GM19324 (cell line): Measurements from ENCODE around the gene VPS52.
A peak's percentile ranks its signal among the peaks of the same experiment; 100 is the strongest.
"Not testable (repeated sequence)": the region's sequence is repeated elsewhere in the genome, so short reads cannot be mapped to it uniquely, and the experiment has no call there.

Experiments used
- ATAC-seq: cut with Tn5 transposase; IDR thresholded peaks from one replicate; pipeline ENCODE4 v1.9.1; 2021; ENCODE audit warnings: mild to moderate bottlenecking, moderate library complexity; ENCODE audit not compliant: unreplicated experiment, low FRiP score

Gene VPS52

GRCh38 chr6:33280539-33280938 lies 8.9 kb upstream of the VPS52 start:
- ATAC-seq, result no peak

DNA sequence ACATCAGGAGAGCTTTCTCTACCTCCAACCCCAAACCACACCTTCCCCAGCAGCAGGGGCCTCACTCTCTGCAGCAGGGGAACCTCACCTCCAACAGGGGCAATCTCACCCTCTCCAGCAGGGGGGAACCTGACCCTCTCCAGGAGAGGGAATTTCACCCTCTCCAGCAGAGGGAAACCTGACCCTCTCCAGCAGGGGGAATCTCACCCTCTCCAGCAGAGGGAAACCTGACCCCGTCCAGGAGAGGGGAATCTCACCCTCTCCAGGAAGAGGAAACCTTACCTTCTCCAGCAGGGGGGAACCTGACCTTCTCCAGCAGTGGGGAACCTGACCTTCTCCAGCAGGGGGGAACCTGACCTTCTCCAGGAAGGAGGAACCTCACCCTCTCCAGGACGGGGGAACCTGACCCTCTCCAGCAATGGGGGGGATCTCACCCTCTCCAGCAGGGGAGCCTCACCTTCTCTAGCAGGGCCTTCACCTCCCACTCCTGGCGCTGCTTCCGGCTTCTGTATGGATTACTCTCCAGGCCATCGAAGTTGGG lies 8.4 kb upstream of the VPS52 start:
- no peak for ATAC-seq

DNA sequence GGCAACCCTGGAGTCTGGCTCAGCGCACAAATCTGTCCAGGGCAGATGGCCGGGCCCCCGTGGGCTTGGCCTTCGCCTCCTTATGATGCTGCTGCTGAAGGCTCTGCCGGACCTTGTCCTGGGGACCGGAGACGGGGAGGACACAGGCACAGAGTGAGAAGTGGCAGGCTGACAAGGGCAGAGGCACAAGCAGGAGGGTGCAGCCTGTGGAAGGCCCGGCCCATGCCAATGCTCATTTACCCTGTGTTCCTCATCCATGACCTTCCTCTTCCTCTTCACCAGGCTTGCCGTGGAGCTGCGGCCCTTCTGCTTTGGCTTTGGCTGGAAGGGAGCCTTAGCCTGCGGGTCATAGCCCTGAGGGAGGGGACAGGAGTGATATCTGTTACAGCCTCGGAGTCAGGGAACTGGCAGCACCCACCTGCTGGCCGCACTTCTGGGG lies 7.6 kb upstream of the VPS52 start:
- no peak for ATAC-seq

DNA sequence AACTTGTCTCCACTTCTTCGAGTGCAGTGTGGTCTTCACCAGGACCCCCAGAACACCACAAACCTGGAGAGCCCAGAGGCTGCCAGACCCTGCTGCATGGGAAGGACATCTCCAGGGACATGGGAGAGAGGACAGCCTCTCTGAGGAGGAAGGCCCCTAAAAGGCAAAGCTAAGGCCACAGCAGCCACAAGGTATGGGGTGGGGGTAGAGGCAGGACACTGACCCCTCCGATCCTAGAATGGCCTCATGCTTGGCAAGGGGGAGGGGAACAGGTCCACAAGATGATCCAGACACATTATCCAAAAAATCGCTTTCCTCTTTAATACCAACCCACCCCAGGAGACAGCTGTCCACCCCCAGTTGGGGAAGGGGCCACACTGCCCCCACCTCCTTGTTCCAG lies 7.1 kb upstream of the VPS52 start:
- ATAC-seq, result no peak

GRCh38 chr6:33278392-33278741 lies 6.7 kb upstream of the VPS52 start:
- no peak for ATAC-seq

GRCh38 chr6:33277663-33278391 lies 6.2 kb upstream of the VPS52 start:
- no peak for ATAC-seq

DNA sequence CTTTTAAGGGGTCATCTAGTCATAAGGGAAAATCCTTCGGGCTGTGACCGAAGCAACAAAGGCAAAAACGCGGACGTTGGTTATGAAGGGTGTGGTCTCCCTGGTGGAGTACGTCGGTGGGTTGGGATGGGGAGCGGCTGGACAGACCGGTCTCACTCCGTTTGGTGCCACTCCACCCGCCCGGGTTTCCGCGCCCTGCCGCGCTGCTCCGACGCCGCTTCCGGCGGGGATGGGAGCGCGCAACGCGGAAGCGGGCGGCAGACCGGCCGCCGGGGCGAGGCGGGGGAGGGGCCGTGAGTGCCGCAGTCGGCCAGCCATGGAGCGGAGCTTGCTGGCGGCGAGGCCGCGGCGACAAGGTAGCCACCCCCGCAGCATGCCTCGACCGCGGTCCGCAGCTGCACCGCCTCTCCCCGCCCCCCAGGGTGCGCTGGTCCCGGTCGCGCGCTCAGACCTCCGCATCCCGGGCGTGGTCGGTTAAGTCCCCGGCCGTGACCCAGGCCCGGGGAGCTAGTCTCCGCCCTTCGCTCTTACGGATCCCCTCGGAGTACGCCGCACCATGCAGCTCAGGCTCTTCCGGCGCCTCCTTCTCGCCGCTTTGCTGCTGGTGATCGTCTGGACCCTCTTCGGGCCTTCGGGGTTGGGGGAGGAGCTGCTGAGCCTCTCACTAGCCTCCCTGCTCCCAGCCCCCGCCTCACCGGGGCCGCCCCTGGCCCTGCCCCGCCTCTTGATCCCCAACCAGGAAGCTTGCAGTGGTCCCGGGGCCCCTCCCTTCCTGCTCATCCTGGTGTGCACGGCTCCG lies 5.4 kb upstream of the VPS52 start, which contains the start of gene B3GALT4:
B3GALT4 (plus strand) TSS at position 260 of the 799 bp plus-strand sequence; CDS start at position 557, 297 bp downstream.
- ATAC-seq, result peak; percentile 58

- no peak for ATAC-seq
Measured at GRCh38 chr6:33276581-33276863, 4.8 kb upstream of the VPS52 start.

DNA sequence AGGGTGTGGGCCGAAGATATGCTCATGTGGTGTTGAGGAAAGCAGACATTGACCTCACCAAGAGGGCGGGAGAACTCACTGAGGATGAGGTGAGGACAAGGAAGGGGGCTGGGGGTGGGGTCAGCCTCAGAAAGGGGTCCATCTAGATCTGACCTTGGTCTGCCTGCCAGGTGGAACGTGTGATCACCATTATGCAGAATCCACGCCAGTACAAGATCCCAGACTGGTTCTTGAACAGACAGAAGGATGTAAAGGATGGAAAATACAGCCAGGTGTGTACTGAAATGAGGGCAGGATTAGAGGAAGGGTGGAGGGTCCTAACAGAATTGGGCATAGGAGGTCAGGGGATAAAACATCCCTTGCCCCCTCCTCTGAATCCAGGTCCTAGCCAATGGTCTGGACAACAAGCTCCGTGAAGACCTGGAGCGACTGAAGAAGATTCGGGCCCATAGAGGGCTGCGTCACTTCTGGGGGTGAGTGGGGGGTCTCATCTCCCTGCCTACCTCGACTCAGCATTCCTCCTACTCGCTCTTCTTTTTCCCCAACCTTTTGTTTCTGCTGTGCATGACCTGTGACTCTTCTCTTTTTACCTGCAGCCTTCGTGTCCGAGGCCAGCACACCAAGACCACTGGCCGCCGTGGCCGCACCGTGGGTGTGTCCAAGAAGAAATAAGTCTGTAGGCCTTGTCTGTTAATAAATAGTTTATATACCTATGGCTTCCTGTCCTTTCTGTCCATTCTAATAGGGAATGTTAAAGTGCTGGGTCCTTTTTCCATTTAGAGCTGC lies 4.3 kb upstream of the VPS52 start:
- not testable (repeated sequence) for ATAC-seq

DNA sequence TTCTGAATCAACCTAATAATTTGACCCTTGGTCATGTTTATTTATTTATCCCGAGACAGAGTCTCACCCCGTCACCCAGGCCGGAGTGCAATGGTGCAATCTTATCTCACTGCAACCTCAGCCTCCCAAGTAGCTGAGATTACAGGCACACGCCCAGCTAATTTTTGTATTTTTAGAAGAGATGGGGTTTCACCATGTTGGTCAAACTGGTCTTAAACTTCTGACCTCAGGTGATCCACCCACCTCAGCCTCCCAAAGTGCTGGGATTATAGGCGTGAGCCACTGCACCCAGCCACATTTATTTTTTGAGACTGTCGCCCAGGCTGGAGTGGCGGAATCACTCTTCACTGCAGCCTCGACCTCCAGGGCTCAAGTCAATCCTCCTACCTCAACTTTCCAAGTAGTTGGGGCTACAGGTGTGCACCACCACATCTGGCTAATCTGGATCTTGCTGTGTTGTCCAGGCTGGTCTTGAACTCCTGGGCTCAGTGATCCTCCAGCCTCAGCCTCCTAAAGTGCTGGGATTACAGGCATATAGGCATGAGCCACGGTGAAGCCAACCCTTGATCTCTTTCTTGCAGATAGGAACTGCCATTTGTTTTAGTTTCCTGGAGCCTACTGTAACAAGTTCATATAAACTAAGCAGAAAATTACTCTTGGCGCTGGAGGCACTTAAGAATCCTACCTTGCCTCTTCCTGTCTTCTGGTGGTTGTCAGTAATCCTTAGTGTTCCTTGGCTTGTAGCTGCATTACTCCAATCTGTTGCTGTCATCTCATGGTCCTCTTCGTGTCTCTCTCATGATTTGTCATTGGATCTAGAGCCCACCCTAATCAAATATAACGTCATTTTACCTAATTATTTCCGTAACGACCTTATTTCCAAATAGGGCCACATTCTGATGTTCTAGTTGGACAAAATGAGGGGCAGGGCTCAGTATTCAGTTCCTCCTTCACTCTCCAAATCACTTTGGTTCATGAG lies 2.5 kb upstream of the VPS52 start:
- ATAC-seq, result no peak

GRCh38 chr6:33273129-33273923 lies 1.6 kb upstream of the VPS52 start:
- ATAC-seq, result no peak

- no peak for ATAC-seq
Measured at GRCh38 chr6:33272275-33273128, 826 bp upstream of the VPS52 start.

DNA sequence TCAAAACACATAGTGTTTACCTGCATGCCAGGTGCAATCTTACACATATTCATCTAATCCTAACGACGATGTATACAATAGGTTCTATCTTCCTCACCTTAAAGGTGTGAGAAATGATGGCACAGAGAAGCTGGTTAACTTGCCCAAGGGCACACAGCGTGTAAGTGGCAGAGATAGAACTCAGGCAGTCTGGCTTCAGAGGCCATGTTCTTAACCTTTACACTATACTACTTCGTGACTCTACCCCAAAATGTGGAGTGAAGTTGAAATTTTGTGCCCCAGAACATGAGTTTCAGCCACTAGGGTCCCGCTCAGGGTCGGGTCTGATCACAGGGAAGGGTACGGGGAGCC lies 584 bp downstream of the VPS52 start:
- no peak for ATAC-seq

- no peak for ATAC-seq
Measured at GRCh38 chr6:33264015-33264414, 7.7 kb downstream of the VPS52 start.

DNA sequence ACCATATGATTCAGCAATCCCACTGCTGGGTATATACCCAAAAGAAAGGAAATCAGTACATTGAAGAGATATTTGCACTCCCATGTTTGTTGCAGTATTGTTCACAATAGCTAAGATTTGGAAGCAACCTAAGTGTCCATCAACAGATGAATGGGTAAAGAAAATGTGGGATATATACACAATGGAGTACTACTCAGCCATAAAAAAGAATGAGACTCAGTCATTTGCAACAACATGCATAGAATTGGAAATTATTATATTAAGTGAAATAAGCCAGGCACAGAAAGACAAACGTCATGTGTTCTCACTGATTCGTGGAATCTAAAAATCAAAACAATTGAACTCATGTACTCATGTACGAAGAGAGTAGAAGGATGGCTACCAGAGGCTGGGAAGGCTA lies 9.2 kb downstream of the VPS52 start:
- ATAC-seq, result not testable (repeated sequence)

DNA sequence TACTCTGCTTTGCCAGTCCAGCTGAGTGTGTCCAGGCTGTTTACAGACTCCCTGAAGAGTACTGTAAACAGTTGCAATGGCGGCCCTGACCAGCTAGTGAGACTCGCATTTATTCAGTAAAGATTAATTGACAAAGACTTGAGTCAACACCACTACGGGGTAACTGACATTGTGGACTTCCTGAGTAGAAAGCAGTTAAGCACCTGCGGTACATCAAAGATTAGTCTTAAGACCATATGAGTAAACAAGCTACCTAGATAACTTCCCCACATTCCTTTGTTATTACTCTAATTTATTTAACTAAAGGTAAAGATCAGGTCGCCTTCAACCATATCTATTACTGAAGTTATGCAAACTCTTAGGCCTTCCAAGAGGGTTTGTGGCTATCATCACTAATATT lies 12.6 kb downstream of the VPS52 start:
- no peak for ATAC-seq

DNA sequence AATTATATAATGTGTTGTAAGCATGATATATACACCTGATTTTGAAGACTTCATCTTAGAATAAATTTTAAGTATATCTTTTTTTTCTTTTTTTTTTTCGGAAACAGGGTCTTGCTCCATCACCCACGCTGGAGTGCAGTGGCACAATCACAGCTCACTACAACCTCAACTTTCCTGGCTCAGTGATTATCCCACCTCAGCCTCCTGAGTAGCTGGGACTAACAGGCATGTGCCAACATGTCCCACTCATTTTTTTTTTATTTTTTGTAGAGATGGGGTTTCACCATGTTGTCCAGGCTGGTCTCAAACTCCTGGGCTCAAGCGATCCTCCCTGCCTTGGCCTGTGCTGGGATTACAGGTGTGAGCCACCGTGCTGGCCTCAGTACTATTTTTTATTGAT lies 17.1 kb downstream of the VPS52 start:
- ATAC-seq, result no peak

DNA sequence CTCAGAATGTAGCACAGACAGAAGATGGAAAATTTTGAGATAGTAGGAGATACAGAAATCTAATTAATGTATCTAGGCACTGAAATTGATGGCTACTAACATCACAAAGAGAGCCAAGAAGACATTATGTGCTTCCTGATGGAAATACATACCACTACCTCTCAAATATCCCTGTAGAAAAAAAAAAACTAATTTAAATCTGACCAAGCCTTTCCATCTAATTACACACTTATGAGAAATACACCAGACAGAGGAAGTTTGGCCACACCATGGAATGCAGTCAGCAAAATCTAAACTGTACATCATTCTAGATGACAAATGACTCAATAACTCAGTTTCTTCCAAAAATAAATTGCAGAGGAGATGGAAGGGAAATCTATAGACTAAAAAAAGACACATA lies 18.9 kb downstream of the VPS52 start:
- no peak for ATAC-seq
